ENCODE results near the gene CIT. TPM values are rescaled to one million over a fixed set of nuclear protein-coding genes. Genes with fewer than 3 reads are reported as not detected.

Gene CIT
- polyA plus RNA-seq, 3 donors, result 0.03 TPM; not detected in 2

GRCh38 chr12:119842380-119842779 is 34.7 kb downstream of the CIT start:
- no CpG with 5 or more reads among the region's 1 CpG for WGBS (ENCODE audit: insufficient coverage)
- no peak overlapping the region for H3K27ac ChIP-seq (ENCODE audit: low read depth in 1 of 2, low read length in 2 of 2)
- no peak overlapping the region for H3K4me2 ChIP-seq (replicated peaks; ENCODE audit: extremely low read depth, low read length, poor library complexity, severe bottlenecking)
- no peak overlapping the region for H3K4me3 Mint-ChIP-seq
- intact Hi-C loops (cut with micrococcal nuclease), result no loop called here
- H4K20me1 ChIP-seq (ENCODE audit: insufficient read depth, low read length), result no peaks in the 10 kb centered on the region
- H3K27ac Mint-ChIP-seq, result no peak overlapping the region
- no peak overlapping the region for H3K9ac ChIP-seq (ENCODE audit: insufficient read depth, low read length, poor library complexity, severe bottlenecking)
- H3K4me1 ChIP-seq (ENCODE audit: control insufficient read depth in 1 of 2, insufficient read depth in 2 of 2, low read length in 2 of 2), result peaks cover 0 to under 1% of the 10 kb centered on the region in 2 donors
- no peak for TF ChIP-seq CTCF (IDR thresholded peaks at IDR 0.05)
- peaks cover 0 to 6% (median 4%) of the 10 kb centered on the region in 7 donors for H3K9me3 Mint-ChIP-seq
- no peak for DNase-seq
- H3K4me3 ChIP-seq (replicated peaks in 1 of 3; ENCODE audit: low read depth in 2 of 3, low read length in 3 of 3), result no peak overlapping the region
- no peaks in the 10 kb centered on the region for H3K27me3 ChIP-seq (ENCODE audit: control insufficient read depth in 2 of 2, insufficient read depth in 2 of 2, low read length in 2 of 2)
- H3K9me3 ChIP-seq (replicated peaks in 1 of 2; ENCODE audit: control insufficient read depth in 1 of 2, insufficient read depth in 1 of 2, low read length in 2 of 2), result no peaks in the 10 kb centered on the region
- peaks cover 21 to 77% of the 10 kb centered on the region in 2 donors for H3K36me3 ChIP-seq (replicated peaks in 1 of 2; ENCODE audit: control insufficient read depth in 1 of 2, insufficient read depth in 2 of 2, low read length in 2 of 2)
- H3K27me3 Mint-ChIP-seq (ENCODE audit: low read depth in 3 of 3), result no peaks in the 10 kb centered on the region
- H3K36me3 Mint-ChIP-seq, result peaks cover 48 to 81% of the 10 kb centered on the region in 2 donors
- no peaks in the 10 kb centered on the region for H3K4me1 Mint-ChIP-seq
- no peak overlapping the region for H2AFZ ChIP-seq (ENCODE audit: insufficient read depth, low read depth, low read length, poor library complexity, severe bottlenecking)
- no peaks in the 10 kb centered on the region for H3K79me2 ChIP-seq (ENCODE audit: insufficient read depth, low read length)

GRCh38 chr12:119841433-119842210 is 35.5 kb downstream of the CIT start:
- 90% methylated on average over 6 of the region's 8 CpGs for WGBS (ENCODE audit: insufficient coverage)
- peaks cover 48 to 74% of the 10 kb centered on the region in 2 donors for H3K36me3 Mint-ChIP-seq
- H3K27ac Mint-ChIP-seq, result peak overlapping the region in 5 of 7 donors; percentile 12 to 63 (median 28)

More at GRCh38 chr12:119841433-119842210, 35.5 kb downstream of the CIT start:
- no peak for DNase-seq
- peaks cover 4 to 8% of the 10 kb centered on the region in 2 donors for H3K4me1 ChIP-seq (ENCODE audit: control insufficient read depth in 1 of 2, insufficient read depth in 2 of 2, low read length in 2 of 2)
- intact Hi-C loops (cut with micrococcal nuclease), result no loop called here
- no peaks in the 10 kb centered on the region for H3K27me3 ChIP-seq (ENCODE audit: control insufficient read depth in 2 of 2, insufficient read depth in 2 of 2, low read length in 2 of 2)
- H3K4me2 ChIP-seq (replicated peaks; ENCODE audit: extremely low read depth, low read length, poor library complexity, severe bottlenecking), result no peak overlapping the region
- H3K9me3 ChIP-seq (replicated peaks in 1 of 2; ENCODE audit: control insufficient read depth in 1 of 2, insufficient read depth in 1 of 2, low read length in 2 of 2), result no peaks in the 10 kb centered on the region
- H3K27ac ChIP-seq (ENCODE audit: low read depth in 1 of 2, low read length in 2 of 2), result no peak overlapping the region
- H3K79me2 ChIP-seq (ENCODE audit: insufficient read depth, low read length), result no peaks in the 10 kb centered on the region
- Mint-ChIP-seq H3K9me3 (peaks cover 0 to 6% (median 4%) of the 10 kb centered on the region in 7 donors), H3K27me3 (ENCODE audit: low read depth in 3 of 3) (no peaks in the 10 kb centered on the region), H3K4me3 (no peak overlapping the region), H3K4me1 (peaks cover 5% of the 10 kb centered on the region)
- no peak for TF ChIP-seq CTCF (IDR thresholded peaks at IDR 0.05)
- no peaks in the 10 kb centered on the region for H4K20me1 ChIP-seq (ENCODE audit: insufficient read depth, low read length)
- peaks cover 21 to 75% of the 10 kb centered on the region in 2 donors for H3K36me3 ChIP-seq (replicated peaks in 1 of 2; ENCODE audit: control insufficient read depth in 1 of 2, insufficient read depth in 2 of 2, low read length in 2 of 2)
- H3K4me3 ChIP-seq (replicated peaks in 1 of 3; ENCODE audit: low read depth in 2 of 3, low read length in 3 of 3), result no peak overlapping the region
- H2AFZ ChIP-seq (ENCODE audit: insufficient read depth, low read depth, low read length, poor library complexity, severe bottlenecking), result no peak overlapping the region
- no peak overlapping the region for H3K9ac ChIP-seq (ENCODE audit: insufficient read depth, low read length, poor library complexity, severe bottlenecking)
